Caco-2 (cell line): Measurements from ENCODE around the gene GLRA3. TPM values are rescaled to one million over a fixed set of nuclear protein-coding genes. Genes with fewer than 3 reads are reported as not detected.

Experiments
- BruUV-seq: library from RNA; stranded (reverse); fragments of 400-500 nt; replicated peaks from 2 replicates; lab custom pipeline; 2021; lab: Mats Ljungman, UMichigan
- CTCF ChIA-PET: fragments of 300-600 bp; sonication (Branson Sonifier 250); formaldehyde crosslinking; loops from one replicate; lab custom pipeline; 2022; ENCODE audit warnings: antibody characterized with exemption; lab: Charles Lee
- POLR2A ChIA-PET: fragments of 300-600 bp; sonication (Branson Sonifier 250); formaldehyde crosslinking; loops from one replicate; lab custom pipeline; 2022; ENCODE audit warnings: antibody characterized with exemption; lab: Charles Lee
- DNase-seq, 2 experiments: peaks; one replicate each; pipeline versions ENCODE4 v3.0.0 to v3.0.0-alpha.2; 2020 to 2022
- H3K27me3 ChIP-seq: replicated peaks from 2 replicates; pipeline ENCODE4 v1.6.0; 2011; ENCODE audit warnings: low read length; ENCODE audit not compliant: control insufficient read depth, insufficient read depth
- H3K36me3 ChIP-seq: 2 replicates; pipeline ENCODE4 v1.5.1; 2011; ENCODE audit warnings: low read length; ENCODE audit not compliant: control insufficient read depth, insufficient read depth
- H3K4me1 ChIP-seq: fragments of 250-450 bp; sonication (Bioruptor Pico); 2 replicates; pipeline ENCODE4 v1.5.1; 2020; ENCODE audit warnings: mild to moderate bottlenecking
- H3K4me3 ChIP-seq: 2 replicates; pipeline ENCODE4 v1.5.1; 2011; ENCODE audit warnings: low read depth, mild to moderate bottlenecking, control low read depth, low read length
- H3K9me3 ChIP-seq: fragments of 250-450 bp; sonication (Bioruptor Pico); 2 replicates; pipeline ENCODE4 v1.5.1; 2020; ENCODE audit warnings: mild to moderate bottlenecking, moderate library complexity
- H3K27ac Mint-ChIP-seq: one replicate; pipeline ENCODE4 v1.8.0; 2022; ENCODE audit warnings: mixed read lengths; ENCODE audit not compliant: unreplicated experiment
- H3K27me3 Mint-ChIP-seq: one replicate; pipeline ENCODE4 v1.8.0; 2022; ENCODE audit warnings: mixed read lengths; ENCODE audit not compliant: insufficient read depth, unreplicated experiment
- H3K36me3 Mint-ChIP-seq: one replicate; pipeline ENCODE4 v1.8.0; 2022; ENCODE audit warnings: mild to moderate bottlenecking, mixed read lengths; ENCODE audit not compliant: insufficient read depth, unreplicated experiment
- H3K4me1 Mint-ChIP-seq: one replicate; pipeline ENCODE4 v1.8.0; 2022; ENCODE audit warnings: low read depth, mixed read lengths; ENCODE audit not compliant: unreplicated experiment
- H3K4me3 Mint-ChIP-seq: one replicate; pipeline ENCODE4 v1.8.0; 2022; ENCODE audit warnings: mild to moderate bottlenecking, moderate library complexity, mixed read lengths; ENCODE audit not compliant: unreplicated experiment
- H3K9me3 Mint-ChIP-seq: one replicate; pipeline ENCODE4 v1.8.0; 2022; ENCODE audit warnings: mixed read lengths; ENCODE audit not compliant: unreplicated experiment
- CTCF ChIP-seq, 2 experiments: fragments of 200-600 bp in 1 of 2; IDR thresholded peaks; 1 replicate in 1 of 2; 2 replicates in 1 of 2; pipeline versions ENCODE4 v1.5.1 to v1.8.0; 2011 to 2022; ENCODE audit warnings: antibody characterized with exemption in 1 of 2, control low read depth in 1 of 2, inconsistent platforms in 1 of 2, low read depth in 1 of 2, low read length in 1 of 2, mild to moderate bottlenecking in 1 of 2, moderate library complexity in 1 of 2; ENCODE audit not compliant: insufficient read depth in 1 of 2, severe bottlenecking in 1 of 2, unreplicated experiment in 1 of 2
- intact Hi-C: fragments of 100-400 bp; cut with micrococcal nuclease; formaldehyde crosslinking; loops from one replicate; pipeline ENCODE4 v1.10.0; 2022; ENCODE audit not compliant: unreplicated experiment
- total RNA-seq: library from RNA; stranded (reverse); gene quantifications from 2 replicates; pipeline ENCODE4 v1.2.3, GENCODE V29; 2022

The GLRA3 gene
- total RNA-seq, 1 experiment from 2014 or later: not detected

- H3K4me1 Mint-ChIP-seq: no peaks in the 10 kb centered on the region
- H3K27me3 Mint-ChIP-seq: no peaks in the 10 kb centered on the region
- DNase-seq: no peak
- H3K36me3 Mint-ChIP-seq: no peaks in the 10 kb centered on the region
- Histone ChIP-seq H3K9me3 (0 out of 2 replicates have a peak, but pooled peaks cover 2% of the 10 kb centered on the region), H3K4me3 (no peak overlapping the region), H3K4me1 (no peaks in the 10 kb centered on the region), H3K36me3 (no peaks in the 10 kb centered on the region), H3K27me3 (no peaks in the 10 kb centered on the region)
- H3K9me3 Mint-ChIP-seq: no peaks in the 10 kb centered on the region
- intact Hi-C loops: no loop called here
- ChIA-PET CTCF (no interaction called here), POLR2A (no interaction called here)
- H3K4me3 Mint-ChIP-seq: no peak overlapping the region
- BruUV-seq: no TSS peak
- H3K27ac Mint-ChIP-seq: no peak overlapping the region
- no peak for TF ChIP-seq CTCF (IDR thresholded peaks at IDR 0.05; ENCODE audit: insufficient read depth in 1 of 2, low read depth in 1 of 2, low read length in 1 of 2, severe bottlenecking in 1 of 2, unreplicated experiment in 1 of 2)
Observed at GRCh38 chr4:174593701-174594100, 235.3 kb downstream of the GLRA3 start.

GRCh38 chr4:174592985-174593335 is 236.1 kb downstream of the GLRA3 start:
- no peak overlapping the region for H3K4me3 ChIP-seq
- no peaks in the 10 kb centered on the region for H3K27me3 ChIP-seq
- no peaks in the 10 kb centered on the region for H3K36me3 Mint-ChIP-seq
- H3K9me3 Mint-ChIP-seq: peaks cover under 1% of the 10 kb centered on the region
- TF ChIP-seq CTCF (IDR thresholded peaks at IDR 0.05; ENCODE audit: insufficient read depth in 1 of 2, low read depth in 1 of 2, low read length in 1 of 2, severe bottlenecking in 1 of 2, unreplicated experiment in 1 of 2): no peak
- no peak overlapping the region for H3K4me3 Mint-ChIP-seq
- ChIA-PET POLR2A (no interaction called here), CTCF (no interaction called here)
- no peaks in the 10 kb centered on the region for H3K4me1 Mint-ChIP-seq
- no peak for DNase-seq
- intact Hi-C loops: no loop called here
- no peaks in the 10 kb centered on the region for H3K36me3 ChIP-seq
- H3K27ac Mint-ChIP-seq: no peak overlapping the region
- H3K4me1 ChIP-seq: no peaks in the 10 kb centered on the region
- no peaks in the 10 kb centered on the region for H3K27me3 Mint-ChIP-seq
- H3K9me3 ChIP-seq: 0 out of 2 replicates have a peak, but pooled peaks cover 2% of the 10 kb centered on the region
- no TSS peak for BruUV-seq

- H3K36me3 ChIP-seq: no peaks in the 10 kb centered on the region
- no TSS peak for BruUV-seq
- Mint-ChIP-seq H3K4me1 (no peaks in the 10 kb centered on the region), H3K27me3 (no peaks in the 10 kb centered on the region), H3K9me3 (peaks cover 6% of the 10 kb centered on the region), H3K27ac (no peak overlapping the region), H3K4me3 (no peak overlapping the region), H3K36me3 (no peaks in the 10 kb centered on the region)
- no peaks in the 10 kb centered on the region for H3K4me1 ChIP-seq
- ChIA-PET POLR2A (no interaction called here), CTCF (no interaction called here)
- intact Hi-C loops: no loop called here
- DNase-seq: no peak
- no peak overlapping the region for H3K4me3 ChIP-seq
- H3K9me3 ChIP-seq: 0 out of 2 replicates have a peak, but pooled peaks cover 2% of the 10 kb centered on the region
- H3K27me3 ChIP-seq: no peaks in the 10 kb centered on the region
- TF ChIP-seq CTCF (IDR thresholded peaks at IDR 0.05; ENCODE audit: insufficient read depth in 1 of 2, low read depth in 1 of 2, low read length in 1 of 2, severe bottlenecking in 1 of 2, unreplicated experiment in 1 of 2): no peak
Observed at GRCh38 chr4:174592256-174592984, 236.6 kb downstream of the GLRA3 start.
